Mesendoderm (in vitro differentiated cells): ENCODE measurements around the gene FBXO27.
"Not testable (repeated sequence)": the region's sequence is repeated elsewhere in the genome, so short reads cannot be mapped to it uniquely, and the experiment has no call there.

Experiments
- DNase-seq: peaks from one replicate; pipeline ENCODE4 v3.0.0; 2013
- H2AK5ac ChIP-seq: 2 replicates; pipeline ENCODE4 v1.6.1; 2013; ENCODE audit warnings: low read length, inconsistent platforms
- H2BK120ac ChIP-seq: 2 replicates; pipeline ENCODE4 v1.6.1; 2013; ENCODE audit warnings: low read depth, mild to moderate bottlenecking, low read length, moderate library complexity, mixed read lengths
- H2BK15ac ChIP-seq: replicated peaks from 2 replicates; pipeline ENCODE4 v1.6.1; 2013; ENCODE audit warnings: low read depth, mild to moderate bottlenecking, moderate library complexity
- H2BK5ac ChIP-seq: 2 replicates; pipeline ENCODE4 v1.6.1; 2013; ENCODE audit warnings: low read length, inconsistent platforms
- H3K18ac ChIP-seq: 2 replicates; pipeline ENCODE4 v1.6.1; 2013; ENCODE audit warnings: mild to moderate bottlenecking, low read length, mixed read lengths
- H3K23ac ChIP-seq: one replicate; pipeline ENCODE4 v1.6.1; 2013; ENCODE audit warnings: low read length
- H3K27ac ChIP-seq: 2 replicates; pipeline ENCODE4 v1.5.1; 2013; ENCODE audit warnings: low read depth, mild to moderate bottlenecking, inconsistent platforms, low read length, moderate library complexity
- H3K27me3 ChIP-seq: 2 replicates; pipeline ENCODE4 v1.6.1; 2013; ENCODE audit warnings: low read length, control low read depth, mild to moderate bottlenecking, inconsistent platforms; ENCODE audit not compliant: insufficient read depth, poor library complexity
- H3K36me3 ChIP-seq: 2 replicates; pipeline ENCODE4 v1.6.1; 2013; ENCODE audit warnings: low read length, inconsistent platforms; ENCODE audit not compliant: control insufficient read depth, insufficient read depth
- H3K4ac ChIP-seq: one replicate; pipeline ENCODE4 v1.6.1; 2013; ENCODE audit warnings: low read depth, mild to moderate bottlenecking, low read length, moderate library complexity
- H3K4me1 ChIP-seq: 2 replicates; pipeline ENCODE4 v1.6.1; 2013; ENCODE audit warnings: low read depth, low read length, inconsistent platforms; ENCODE audit not compliant: control insufficient read depth
- H3K4me2 ChIP-seq: 2 replicates; pipeline ENCODE4 v1.6.1; 2013; ENCODE audit warnings: low read length
- H3K4me3 ChIP-seq: 2 replicates; pipeline ENCODE4 v1.5.1; 2013; ENCODE audit warnings: mild to moderate bottlenecking, low read length
- H3K56ac ChIP-seq: one replicate; pipeline ENCODE4 v1.6.1; 2013; ENCODE audit warnings: low read length
- H3K79me1 ChIP-seq: 2 replicates; pipeline ENCODE4 v1.6.1; 2013; ENCODE audit warnings: low read length, inconsistent platforms
- H3K79me2 ChIP-seq: 2 replicates; pipeline ENCODE4 v1.6.1; 2013; ENCODE audit warnings: mild to moderate bottlenecking, low read length; ENCODE audit not compliant: control insufficient read depth, insufficient read depth
- H3K9ac ChIP-seq: 2 replicates; pipeline ENCODE4 v1.6.1; 2013; ENCODE audit warnings: low read length, inconsistent platforms
- H4K5ac ChIP-seq: one replicate; pipeline ENCODE4 v1.6.1; 2013; ENCODE audit warnings: low read length
- H4K8ac ChIP-seq: one replicate; pipeline ENCODE4 v1.6.1; 2013; ENCODE audit warnings: low read depth, mild to moderate bottlenecking, control low read depth, low read length, moderate library complexity
- WGBS: extraction: QIAGEN DNeasy Blood & Tissue Kit; methylation state at CpG from one replicate; pipeline ENCODE4 v1.1.7; 2013; ENCODE audit warnings: low lambda C conversion rate, missing lambda C conversion rate; ENCODE audit not compliant: insufficient coverage; ENCODE audit errors: extremely low coverage; 5-methylcytosine and 5-hydroxymethylcytosine counted together

The FBXO27 gene

DNA sequence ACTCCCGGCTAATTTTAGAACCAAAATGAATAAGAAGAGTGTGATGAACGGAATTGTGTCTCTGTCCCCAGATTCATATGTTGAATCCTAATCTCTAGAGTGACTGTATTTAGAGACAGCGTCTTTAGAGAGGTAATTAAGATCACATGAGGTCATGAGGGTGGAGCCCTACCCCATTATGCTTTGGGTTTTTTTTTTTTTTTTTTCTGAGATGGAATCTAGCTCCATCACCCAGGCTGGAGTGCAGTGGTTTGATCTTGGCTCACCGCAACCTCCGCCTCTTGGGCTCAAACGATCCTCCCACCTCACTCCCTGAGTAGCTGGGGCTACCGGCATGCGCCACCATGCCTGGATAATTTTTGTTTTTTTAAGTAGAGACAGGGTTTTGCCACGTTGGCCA is 27.9 kb downstream of the FBXO27 start:
- no peak overlapping the region for H3K23ac ChIP-seq
- H3K4me1 ChIP-seq, result no peaks in the 10 kb centered on the region
- no peak overlapping the region for H2BK5ac ChIP-seq
- no peaks in the 10 kb centered on the region for H3K79me2 ChIP-seq
- H4K5ac ChIP-seq, result no peak overlapping the region
- H3K56ac ChIP-seq, result no peak overlapping the region
- H2BK120ac ChIP-seq, result no peak overlapping the region
- H3K4ac ChIP-seq, result no peak overlapping the region
- no peak overlapping the region for H3K27ac ChIP-seq
- no peaks in the 10 kb centered on the region for H3K27me3 ChIP-seq
- no peaks in the 10 kb centered on the region for H3K36me3 ChIP-seq
- H3K4me3 ChIP-seq, result no peak overlapping the region
- H3K9ac ChIP-seq, result no peak overlapping the region
- H2BK15ac ChIP-seq, result no peak overlapping the region
- no peak overlapping the region for H2AK5ac ChIP-seq
- DNase-seq, result no peak
- no peaks in the 10 kb centered on the region for H3K79me1 ChIP-seq
- H3K18ac ChIP-seq, result no peak overlapping the region
- WGBS, result no CpG with 5 or more reads among the region's 9 CpGs
- H4K8ac ChIP-seq, result no peak overlapping the region
- no peak overlapping the region for H3K4me2 ChIP-seq

DNA sequence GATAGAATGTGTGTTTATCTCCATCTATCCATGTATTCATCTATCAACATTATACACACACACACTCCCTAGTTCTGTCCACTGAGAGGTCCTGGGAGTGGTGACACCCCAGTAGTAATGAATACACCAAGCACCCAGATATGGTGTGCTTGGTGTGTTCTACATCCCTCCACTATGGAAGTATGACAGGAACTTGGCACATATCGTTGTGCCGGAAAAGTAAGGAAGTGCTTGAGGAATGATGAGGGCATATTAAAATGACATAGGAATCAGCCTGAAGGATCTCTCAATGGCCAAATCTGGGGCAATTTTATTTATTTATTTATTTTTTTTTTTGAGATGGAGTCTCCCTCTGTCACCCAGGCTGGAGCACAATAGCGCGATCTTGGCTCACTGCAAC is 28.6 kb downstream of the FBXO27 start:
- Histone ChIP-seq H3K4me1 (no peaks in the 10 kb centered on the region), H3K27ac (no peak overlapping the region), H4K8ac (no peak overlapping the region), H3K4ac (no peak overlapping the region), H2BK120ac (no peak overlapping the region), H3K4me3 (no peak overlapping the region), H3K79me1 (no peaks in the 10 kb centered on the region), H2BK5ac (no peak overlapping the region), H3K9ac (no peak overlapping the region), H3K56ac (no peak overlapping the region), H3K18ac (no peak overlapping the region), H3K36me3 (no peaks in the 10 kb centered on the region), H3K79me2 (no peaks in the 10 kb centered on the region), H4K5ac (no peak overlapping the region), H2AK5ac (no peak overlapping the region), H3K4me2 (no peak overlapping the region), H3K23ac (no peak overlapping the region), H2BK15ac (no peak overlapping the region), H3K27me3 (no peaks in the 10 kb centered on the region)
- WGBS, result no CpG with 5 or more reads among the region's 4 CpGs
- no peak for DNase-seq

DNA sequence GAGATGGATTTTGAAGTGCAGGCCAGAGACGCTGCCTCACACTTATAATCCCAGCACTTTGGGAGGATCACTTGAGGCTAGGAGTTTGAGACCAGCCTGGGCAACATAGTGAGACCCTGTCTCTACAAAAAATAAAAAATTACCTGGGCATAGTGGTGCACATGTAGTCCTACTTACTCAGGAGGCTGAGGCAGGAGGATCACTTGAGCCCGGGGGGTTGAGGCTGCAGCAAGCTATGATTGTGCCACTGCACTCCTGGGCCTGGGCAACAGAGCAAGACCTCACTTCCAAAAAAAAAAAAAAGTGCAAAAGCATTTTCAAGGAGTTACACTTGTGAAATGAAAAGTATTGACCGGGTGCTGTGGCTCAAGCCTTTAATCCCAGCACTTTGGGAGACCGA is 29.2 kb downstream of the FBXO27 start:
- Histone ChIP-seq H3K27me3 (no peaks in the 10 kb centered on the region), H3K79me1 (no peaks in the 10 kb centered on the region), H4K8ac (no peak overlapping the region), H3K4ac (no peak overlapping the region), H3K4me2 (no peak overlapping the region), H3K18ac (no peak overlapping the region), H3K56ac (no peak overlapping the region), H3K23ac (no peak overlapping the region), H3K36me3 (no peaks in the 10 kb centered on the region), H3K79me2 (no peaks in the 10 kb centered on the region), H3K27ac (no peak overlapping the region), H3K9ac (no peak overlapping the region), H2BK5ac (no peak overlapping the region), H3K4me3 (no peak overlapping the region), H2BK120ac (no peak overlapping the region), H4K5ac (no peak overlapping the region), H2AK5ac (no peak overlapping the region), H3K4me1 (no peaks in the 10 kb centered on the region), H2BK15ac (no peak overlapping the region)
- no peak for DNase-seq
- WGBS, result no CpG with 5 or more reads among the region's 4 CpGs

DNA sequence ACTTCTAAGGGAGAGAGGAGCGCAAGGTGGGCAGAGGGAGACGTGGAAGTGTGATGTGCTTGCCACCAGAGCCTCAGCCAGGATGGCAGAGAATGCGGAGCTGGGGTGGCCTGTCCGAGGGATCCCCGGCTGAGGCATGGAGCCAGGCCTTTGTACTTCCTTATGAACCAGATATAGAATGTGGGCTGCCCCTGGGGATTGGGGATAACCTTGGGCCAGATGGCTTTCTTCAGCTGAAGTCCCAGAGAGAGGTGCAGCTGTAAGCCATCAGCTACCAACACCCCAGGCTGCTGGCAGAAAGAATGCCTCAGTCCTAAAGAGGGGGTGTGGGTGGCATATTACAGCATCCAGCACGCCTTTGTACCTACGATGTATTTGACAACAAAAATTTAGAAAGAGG is 31.3 kb downstream of the FBXO27 start:
- H3K18ac ChIP-seq, result no peak overlapping the region
- H3K4me3 ChIP-seq, result no peak overlapping the region
- no peaks in the 10 kb centered on the region for H3K4me1 ChIP-seq

DNA sequence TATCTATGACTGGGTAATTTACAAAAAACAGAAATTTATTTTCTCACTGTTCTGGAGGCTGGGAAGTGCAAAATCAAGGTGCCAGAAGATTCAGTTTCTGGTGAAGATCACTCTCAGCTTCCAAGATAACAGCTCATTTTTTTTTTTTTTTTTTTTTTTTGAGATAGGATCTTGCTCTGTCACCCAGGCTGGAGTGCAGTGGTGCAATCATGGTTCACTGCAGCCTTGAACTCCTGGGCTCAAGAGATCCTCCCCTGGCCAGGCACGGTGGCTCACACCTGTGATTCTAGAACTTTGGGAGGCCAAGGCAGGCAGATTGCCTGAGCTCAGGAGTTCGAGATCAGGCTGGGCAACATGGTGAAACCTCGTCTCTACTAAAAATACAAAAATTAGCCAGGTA is 34.8 kb downstream of the FBXO27 start:
- not testable (repeated sequence) for H3K4me3 ChIP-seq, H3K36me3 ChIP-seq, H3K79me2 ChIP-seq, H3K56ac ChIP-seq, H3K9ac ChIP-seq, H2BK120ac ChIP-seq, H3K4me2 ChIP-seq, H3K4me1 ChIP-seq, H3K18ac ChIP-seq, H2AK5ac ChIP-seq, H3K27me3 ChIP-seq, DNase-seq, H3K23ac ChIP-seq, H4K5ac ChIP-seq, H3K4ac ChIP-seq, H2BK5ac ChIP-seq, H4K8ac ChIP-seq, H3K27ac ChIP-seq, H3K79me1 ChIP-seq, H2BK15ac ChIP-seq
- WGBS, result no CpG with 5 or more reads among the region's 3 CpGs

More for the DNA sequence above, 31.3 kb downstream of the FBXO27 start:
- Histone ChIP-seq H3K36me3 (no peaks in the 10 kb centered on the region), H2BK15ac (no peak overlapping the region), H3K9ac (no peak overlapping the region), H3K27ac (no peak overlapping the region), H2BK5ac (no peak overlapping the region), H2AK5ac (no peak overlapping the region), H3K79me2 (no peaks in the 10 kb centered on the region), H3K23ac (no peak overlapping the region), H2BK120ac (no peak overlapping the region), H3K4me2 (no peak overlapping the region), H3K56ac (peak overlapping the region; percentile 0), H3K27me3 (no peaks in the 10 kb centered on the region), H4K5ac (no peak overlapping the region), H3K79me1 (no peaks in the 10 kb centered on the region), H3K4ac (no peak overlapping the region), H4K8ac (no peak overlapping the region)
- WGBS, result no CpG with 5 or more reads among the region's 7 CpGs
- DNase-seq, result no peak

DNA sequence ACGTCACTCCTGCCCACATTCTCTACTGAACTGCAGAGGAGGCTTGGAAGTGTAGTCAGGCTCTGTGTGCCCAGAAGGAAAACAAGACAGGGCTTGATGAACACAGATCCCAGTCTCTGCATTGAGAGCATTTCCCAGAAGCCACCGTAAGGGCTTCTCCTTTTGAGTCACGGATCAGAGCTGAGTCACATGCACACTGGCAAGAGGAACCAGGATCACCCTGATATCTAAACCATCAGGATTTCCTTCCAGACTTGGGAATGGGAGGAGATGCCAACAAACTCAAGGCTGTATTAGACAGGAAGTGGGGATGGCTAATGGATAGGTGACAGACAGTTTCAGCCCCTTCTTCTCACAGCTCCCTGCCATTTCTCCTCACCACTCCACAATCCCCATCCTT is 39.1 kb downstream of the FBXO27 start:
- no peak overlapping the region for H2BK120ac ChIP-seq
- H4K8ac ChIP-seq, result no peak overlapping the region
- H3K4me1 ChIP-seq, result peaks cover 4% of the 10 kb centered on the region
- no peak overlapping the region for H3K4me2 ChIP-seq
- H4K5ac ChIP-seq, result no peak overlapping the region
- H3K18ac ChIP-seq, result no peak overlapping the region
- no peak overlapping the region for H3K56ac ChIP-seq
- no peak overlapping the region for H3K4me3 ChIP-seq
- DNase-seq, result peak; percentile 72
- no peak overlapping the region for H3K9ac ChIP-seq
- no peak overlapping the region for H2BK15ac ChIP-seq
- no CpG with 5 or more reads among the region's 3 CpGs for WGBS
- no peak overlapping the region for H3K23ac ChIP-seq
- no peak overlapping the region for H3K27ac ChIP-seq
- no peak overlapping the region for H2BK5ac ChIP-seq
- no peaks in the 10 kb centered on the region for H3K79me2 ChIP-seq
- no peaks in the 10 kb centered on the region for H3K79me1 ChIP-seq
- H3K27me3 ChIP-seq, result no peaks in the 10 kb centered on the region
- H2AK5ac ChIP-seq, result no peak overlapping the region
- H3K4ac ChIP-seq, result no peak overlapping the region
- no peaks in the 10 kb centered on the region for H3K36me3 ChIP-seq
